Neural crest cell (in vitro differentiated cells): ENCODE data around the gene PRKCE. TPM values are rescaled to one million over a fixed set of nuclear protein-coding genes. Genes with fewer than 3 reads are reported as not detected.

ENCODE experiments used
- DNase-seq: peaks from one replicate; pipeline ENCODE4 v3.0.0; 2021; ENCODE audit warnings: low read depth, mixed read lengths, low spot score
- H3K27ac Mint-ChIP-seq: one replicate; pipeline ENCODE4 v1.8.0; 2021; ENCODE audit warnings: mild to moderate bottlenecking, mixed read lengths; ENCODE audit not compliant: unreplicated experiment
- H3K27me3 Mint-ChIP-seq: 2 replicates; pipeline ENCODE4 v1.8.0; 2021; ENCODE audit warnings: low read depth, mild to moderate bottlenecking, mixed read lengths
- H3K36me3 Mint-ChIP-seq: 2 replicates; pipeline ENCODE4 v1.8.0; 2021; ENCODE audit warnings: low read depth, mild to moderate bottlenecking, mixed read lengths
- H3K4me1 Mint-ChIP-seq: 2 replicates; pipeline ENCODE4 v1.8.0; 2021; ENCODE audit warnings: mixed read lengths
- H3K4me3 Mint-ChIP-seq: one replicate; pipeline ENCODE4 v1.8.0; 2021; ENCODE audit warnings: mild to moderate bottlenecking, mixed read lengths
- H3K9me3 Mint-ChIP-seq: 2 replicates; pipeline ENCODE4 v1.8.0; 2021; ENCODE audit warnings: mixed read lengths
- total RNA-seq: library from RNA; stranded (reverse); gene quantifications from 2 replicates; pipeline ENCODE4 v1.2.1, GENCODE V29; 2021
- TF ChIP-seq, protein P1 (sequence below): fragments of 200-600 bp; sonication (generic); conservative IDR thresholded peaks from 2 replicates; pipeline ENCODE4 v1.5.0; 2021; ENCODE audit warnings: antibody characterized with exemption, mild to moderate bottlenecking

PRKCE gene
- total RNA-seq, 1 donor from 2014 or later = 15.6 TPM

DNA sequence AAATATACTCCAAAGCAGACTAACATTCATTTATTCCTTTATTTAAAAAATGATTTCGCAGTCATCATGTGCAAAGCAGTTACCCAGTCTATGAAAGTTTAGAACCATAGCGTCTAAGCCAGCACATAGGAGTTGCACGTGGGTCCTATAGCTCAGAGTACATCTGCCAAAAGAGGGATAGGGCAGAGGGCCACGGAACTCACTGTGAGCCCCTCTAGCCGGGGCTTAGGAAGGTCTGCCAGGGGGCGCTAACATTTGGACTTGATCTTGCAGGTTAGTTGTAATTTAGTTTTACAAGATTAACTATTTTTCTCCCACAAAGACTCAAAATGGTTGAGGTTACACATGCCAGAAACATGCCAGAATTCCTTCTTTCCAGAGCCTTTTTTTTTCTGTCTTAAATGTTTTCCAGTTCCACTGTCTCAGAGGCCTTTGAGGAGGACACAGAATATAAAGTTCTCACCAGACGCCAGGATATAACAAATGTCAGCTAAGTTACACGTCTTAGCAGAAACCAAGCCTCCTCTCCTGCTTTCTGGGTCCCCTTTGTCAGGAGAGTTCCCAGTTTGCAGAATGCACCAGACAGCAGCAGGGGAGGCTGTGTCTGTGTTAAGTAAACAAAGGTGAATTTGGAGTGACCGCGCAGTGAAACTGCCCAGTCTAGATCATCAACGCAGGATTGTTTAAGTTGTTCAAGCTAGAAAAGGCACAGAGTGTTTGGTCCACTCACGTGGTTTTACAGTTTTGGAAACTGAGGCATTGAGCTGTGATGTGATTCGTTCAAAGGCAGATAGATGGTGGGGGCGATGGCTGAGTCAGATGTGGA, 292.0 kb downstream of the PRKCE start:
- Mint-ChIP-seq H3K4me1 (peaks cover 32% of the 10 kb centered on the region), H3K27me3 (no peaks in the 10 kb centered on the region), H3K9me3 (no peaks in the 10 kb centered on the region), H3K27ac (no peak overlapping the region), H3K4me3 (no peak overlapping the region), H3K36me3 (no peaks in the 10 kb centered on the region)
- DNase-seq = no peak
- TF ChIP-seq, protein P1, sequence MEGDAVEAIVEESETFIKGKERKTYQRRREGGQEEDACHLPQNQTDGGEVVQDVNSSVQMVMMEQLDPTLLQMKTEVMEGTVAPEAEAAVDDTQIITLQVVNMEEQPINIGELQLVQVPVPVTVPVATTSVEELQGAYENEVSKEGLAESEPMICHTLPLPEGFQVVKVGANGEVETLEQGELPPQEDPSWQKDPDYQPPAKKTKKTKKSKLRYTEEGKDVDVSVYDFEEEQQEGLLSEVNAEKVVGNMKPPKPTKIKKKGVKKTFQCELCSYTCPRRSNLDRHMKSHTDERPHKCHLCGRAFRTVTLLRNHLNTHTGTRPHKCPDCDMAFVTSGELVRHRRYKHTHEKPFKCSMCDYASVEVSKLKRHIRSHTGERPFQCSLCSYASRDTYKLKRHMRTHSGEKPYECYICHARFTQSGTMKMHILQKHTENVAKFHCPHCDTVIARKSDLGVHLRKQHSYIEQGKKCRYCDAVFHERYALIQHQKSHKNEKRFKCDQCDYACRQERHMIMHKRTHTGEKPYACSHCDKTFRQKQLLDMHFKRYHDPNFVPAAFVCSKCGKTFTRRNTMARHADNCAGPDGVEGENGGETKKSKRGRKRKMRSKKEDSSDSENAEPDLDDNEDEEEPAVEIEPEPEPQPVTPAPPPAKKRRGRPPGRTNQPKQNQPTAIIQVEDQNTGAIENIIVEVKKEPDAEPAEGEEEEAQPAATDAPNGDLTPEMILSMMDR = no peak

DNA sequence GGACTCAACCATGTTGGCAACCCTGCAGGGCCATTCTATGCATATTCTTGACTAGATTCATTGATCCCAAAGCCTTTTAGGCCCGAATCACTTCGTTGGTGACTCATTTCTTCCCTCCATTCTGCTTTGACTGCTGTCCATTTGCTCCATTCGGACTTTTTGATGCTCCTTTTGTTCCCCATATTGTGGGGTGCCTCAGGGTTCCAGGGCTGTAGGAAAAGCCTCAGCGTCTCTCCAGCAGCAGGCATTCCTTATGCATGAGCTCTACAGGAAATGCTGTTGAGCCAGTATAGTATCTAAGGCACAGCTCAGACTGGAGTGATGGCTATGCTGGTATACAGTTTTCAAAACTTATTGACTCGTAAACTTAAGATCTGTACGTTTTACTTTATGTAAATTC, 292.6 kb downstream of the PRKCE start:
- TF ChIP-seq, protein P1 = no peak
- no peak overlapping the region for H3K27ac Mint-ChIP-seq
- no peak overlapping the region for H3K4me3 Mint-ChIP-seq
- H3K36me3 Mint-ChIP-seq = no peaks in the 10 kb centered on the region
- no peaks in the 10 kb centered on the region for H3K27me3 Mint-ChIP-seq
- DNase-seq = no peak
- no peaks in the 10 kb centered on the region for H3K9me3 Mint-ChIP-seq
- peaks cover 25% of the 10 kb centered on the region for H3K4me1 Mint-ChIP-seq

DNA sequence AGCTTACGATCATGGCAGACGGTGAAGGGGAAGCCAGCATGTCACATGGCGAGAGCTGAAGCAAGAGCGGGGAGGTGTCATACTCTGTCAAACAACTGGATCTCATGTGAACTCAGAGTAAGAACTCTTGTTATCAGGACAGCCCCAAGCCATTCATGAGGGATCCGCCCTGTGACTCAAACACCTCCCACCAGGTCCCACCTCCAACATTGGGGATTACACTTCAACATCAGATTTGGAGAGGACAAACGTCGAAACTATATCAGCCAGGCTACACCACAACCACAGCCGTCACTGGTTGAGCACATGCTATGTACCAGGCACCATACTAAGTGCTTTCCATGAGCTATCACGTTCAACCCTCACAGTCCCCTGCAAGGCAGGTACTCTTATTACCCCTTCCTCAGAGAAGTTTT, 293.8 kb downstream of the PRKCE start:
- no peaks in the 10 kb centered on the region for H3K9me3 Mint-ChIP-seq
- H3K27me3 Mint-ChIP-seq = no peaks in the 10 kb centered on the region
- no peak for DNase-seq
- TF ChIP-seq, protein P1 = no peak
- no peaks in the 10 kb centered on the region for H3K36me3 Mint-ChIP-seq
- H3K4me3 Mint-ChIP-seq = no peak overlapping the region
- no peak overlapping the region for H3K27ac Mint-ChIP-seq
- peaks cover 22% of the 10 kb centered on the region for H3K4me1 Mint-ChIP-seq

DNA sequence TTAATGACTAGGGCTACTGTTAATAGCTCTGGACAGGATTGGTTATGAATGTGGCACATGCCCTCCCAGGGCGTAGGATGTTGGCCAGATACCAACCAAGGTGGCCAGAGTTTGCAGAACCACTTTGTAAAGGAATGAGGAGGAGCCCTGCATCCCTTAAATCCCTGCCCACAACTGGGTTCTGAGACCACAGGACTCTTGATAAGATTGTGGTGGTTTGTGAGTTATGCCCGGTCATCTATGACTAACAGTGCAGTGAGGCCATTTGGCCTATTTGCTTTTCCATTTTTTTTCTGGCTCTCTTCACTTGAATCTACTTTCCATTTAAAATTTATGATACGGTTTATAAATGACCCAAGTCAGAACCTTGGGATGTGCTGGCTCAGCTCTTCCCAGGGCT, 294.5 kb downstream of the PRKCE start:
- Mint-ChIP-seq H3K4me3 (no peak overlapping the region), H3K4me1 (peaks cover 22% of the 10 kb centered on the region), H3K9me3 (no peaks in the 10 kb centered on the region), H3K36me3 (no peaks in the 10 kb centered on the region), H3K27me3 (no peaks in the 10 kb centered on the region), H3K27ac (no peak overlapping the region)
- no peak for DNase-seq
- TF ChIP-seq, protein P1 = no peak

DNA sequence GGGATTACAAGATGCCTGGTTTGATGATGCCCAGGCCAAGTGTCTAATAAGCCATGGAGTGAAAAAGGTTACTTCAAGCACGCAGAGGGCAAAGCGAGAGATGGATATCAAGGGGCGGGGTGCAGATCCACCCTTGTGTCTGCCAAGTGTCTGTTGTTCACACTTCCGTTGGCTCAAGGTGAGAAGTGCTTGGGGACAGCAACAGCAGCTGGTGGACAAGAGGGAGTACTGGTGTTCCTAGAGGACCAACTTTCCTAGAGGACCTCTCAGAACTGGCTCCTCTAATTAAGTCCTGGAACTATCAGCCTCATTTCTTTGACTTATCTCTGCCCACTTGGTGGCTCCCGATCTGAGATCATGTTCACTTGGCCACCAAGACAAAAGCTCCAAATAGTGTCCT, 299.1 kb downstream of the PRKCE start:
- no peak for DNase-seq
- Mint-ChIP-seq H3K36me3 (no peaks in the 10 kb centered on the region), H3K4me3 (no peak overlapping the region), H3K27ac (no peak overlapping the region), H3K4me1 (no peaks in the 10 kb centered on the region), H3K27me3 (no peaks in the 10 kb centered on the region), H3K9me3 (no peaks in the 10 kb centered on the region)
- TF ChIP-seq, protein P1 = no peak
